Measurements from ENCODE around the gene SUV39H1.
"Not testable (repeated sequence)": the region's sequence is repeated elsewhere in the genome, so short reads cannot be mapped to it uniquely, and the experiment has no call there.

Gene SUV39H1

DNA sequence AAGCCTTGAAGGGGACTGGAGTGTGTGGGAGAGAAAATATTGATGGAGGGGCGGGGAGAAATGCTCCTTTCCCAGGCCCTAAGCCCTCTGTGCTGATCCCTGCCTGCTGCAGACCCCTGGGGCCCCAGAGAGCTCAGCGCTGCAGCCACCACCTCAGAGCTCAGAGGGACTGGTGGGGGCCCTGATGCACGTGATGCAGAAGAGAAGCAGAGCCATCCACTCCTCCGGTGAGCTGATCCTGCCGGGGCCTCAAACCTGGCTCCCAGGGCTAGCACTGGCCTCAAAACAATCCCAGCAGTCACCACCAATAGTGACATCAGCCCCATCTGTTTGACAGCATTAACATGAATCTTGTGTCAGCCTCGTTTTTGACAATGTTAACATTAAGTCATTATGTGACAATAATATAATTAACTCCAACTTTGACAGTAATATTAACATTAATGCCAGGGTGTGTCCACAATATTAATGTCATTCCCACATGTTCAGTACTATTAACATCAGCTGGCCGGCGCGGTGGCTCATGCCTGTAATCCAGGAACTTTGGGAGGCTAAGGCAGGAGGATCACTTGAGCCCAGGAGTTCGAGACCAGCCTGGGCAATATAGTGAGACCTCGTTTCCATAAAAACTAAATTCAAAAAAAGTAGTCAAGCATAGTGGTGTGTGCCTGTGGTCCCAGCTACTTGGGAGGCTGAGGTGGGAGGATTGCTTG lies 7.2 kb upstream of the SUV39H1 start:
- no peak for DNase-seq

DNA sequence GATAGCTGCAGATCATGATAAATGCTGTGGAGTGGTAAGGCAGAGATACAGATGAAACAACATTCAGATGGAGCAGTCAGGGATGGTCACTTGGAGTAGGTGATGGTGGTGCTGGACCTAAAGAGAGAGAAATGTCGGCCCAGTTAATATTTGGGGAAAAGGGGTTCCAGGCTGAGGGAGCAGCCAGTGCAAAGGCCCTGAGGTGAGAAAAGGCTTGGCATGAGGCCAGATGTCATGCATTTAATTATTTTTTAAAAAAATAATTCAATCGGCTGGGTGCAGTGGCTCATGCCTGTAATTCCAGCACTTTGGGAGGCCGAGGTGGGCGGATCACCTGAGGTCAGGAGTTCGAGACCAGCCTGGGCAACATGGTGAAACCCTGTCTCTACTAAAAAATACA lies 4.8 kb upstream of the SUV39H1 start:
- DNase-seq: not testable (repeated sequence)

DNA sequence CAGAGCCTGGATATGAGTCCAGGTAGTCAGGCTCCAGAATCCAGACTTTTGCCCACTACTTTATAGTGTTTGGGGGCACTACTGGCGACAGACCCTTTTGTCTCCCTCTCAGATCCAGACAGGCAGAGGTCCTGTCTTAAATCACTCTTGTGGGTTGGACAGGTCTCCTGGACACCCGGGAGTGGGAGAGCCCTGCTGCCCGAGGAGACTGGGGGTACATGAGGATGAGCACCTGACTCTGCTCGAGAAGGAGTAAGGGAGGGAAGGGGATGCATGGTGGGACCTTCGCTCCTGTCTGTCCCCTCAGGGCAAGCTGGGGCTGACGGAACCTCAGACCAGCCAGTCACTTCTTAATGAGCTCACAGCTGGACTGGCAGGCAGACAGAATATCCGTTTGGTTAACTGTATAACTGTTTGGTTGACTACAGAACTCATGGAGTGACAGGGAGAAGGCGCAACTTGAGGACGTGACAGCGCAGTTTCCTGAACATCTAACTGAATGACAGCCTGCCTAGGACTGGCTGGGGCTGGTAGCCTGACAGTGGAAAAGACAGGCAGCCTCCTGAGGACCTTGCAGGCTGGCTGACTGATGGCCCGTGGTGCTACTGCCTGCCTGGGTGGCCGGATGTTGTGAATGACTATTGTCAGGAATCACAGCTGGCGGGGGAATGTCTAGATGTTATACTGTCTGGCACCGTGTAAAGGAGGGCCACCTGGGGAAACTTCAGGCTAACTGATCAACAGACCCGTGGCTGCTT lies 1.6 kb upstream of the SUV39H1 start:
- no peak for DNase-seq

DNA sequence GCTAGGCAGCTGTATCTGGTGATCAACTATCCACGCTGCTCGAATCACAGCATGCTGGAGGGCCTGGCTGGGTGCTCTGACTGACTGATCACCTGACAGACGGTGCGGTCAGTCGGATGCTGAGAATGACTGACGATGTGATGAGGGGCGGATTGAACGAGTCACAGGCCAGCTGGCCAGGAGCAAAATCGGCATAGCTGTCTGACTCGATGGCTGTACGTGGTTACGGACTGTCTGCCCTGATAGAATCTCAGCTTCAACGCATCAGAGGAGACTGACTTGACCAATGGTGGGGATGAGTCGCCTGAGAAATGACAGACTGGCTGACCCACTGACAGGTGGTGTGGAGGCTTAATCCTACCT lies 1.0 kb upstream of the SUV39H1 start:
- DNase-seq: no peak

DNA sequence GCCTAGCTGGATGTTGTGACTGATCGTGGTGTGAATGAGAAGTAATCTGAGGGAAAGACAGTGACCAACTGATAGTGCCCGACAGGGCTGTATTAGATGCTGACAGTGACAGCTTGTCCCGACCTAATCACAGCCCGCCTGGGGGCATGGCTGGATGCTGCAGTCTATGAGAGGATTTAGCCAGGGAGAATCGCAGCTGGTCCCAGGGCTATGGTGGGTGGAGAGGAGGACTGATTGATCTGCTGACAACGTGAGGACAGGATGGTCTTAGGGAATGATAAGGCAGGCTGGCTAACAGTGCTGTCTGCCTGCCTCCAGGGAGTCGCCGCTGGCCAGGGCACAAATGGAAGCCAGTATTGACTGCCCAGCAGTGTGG lies 621 bp upstream of the SUV39H1 start:
- no peak for DNase-seq

DNA sequence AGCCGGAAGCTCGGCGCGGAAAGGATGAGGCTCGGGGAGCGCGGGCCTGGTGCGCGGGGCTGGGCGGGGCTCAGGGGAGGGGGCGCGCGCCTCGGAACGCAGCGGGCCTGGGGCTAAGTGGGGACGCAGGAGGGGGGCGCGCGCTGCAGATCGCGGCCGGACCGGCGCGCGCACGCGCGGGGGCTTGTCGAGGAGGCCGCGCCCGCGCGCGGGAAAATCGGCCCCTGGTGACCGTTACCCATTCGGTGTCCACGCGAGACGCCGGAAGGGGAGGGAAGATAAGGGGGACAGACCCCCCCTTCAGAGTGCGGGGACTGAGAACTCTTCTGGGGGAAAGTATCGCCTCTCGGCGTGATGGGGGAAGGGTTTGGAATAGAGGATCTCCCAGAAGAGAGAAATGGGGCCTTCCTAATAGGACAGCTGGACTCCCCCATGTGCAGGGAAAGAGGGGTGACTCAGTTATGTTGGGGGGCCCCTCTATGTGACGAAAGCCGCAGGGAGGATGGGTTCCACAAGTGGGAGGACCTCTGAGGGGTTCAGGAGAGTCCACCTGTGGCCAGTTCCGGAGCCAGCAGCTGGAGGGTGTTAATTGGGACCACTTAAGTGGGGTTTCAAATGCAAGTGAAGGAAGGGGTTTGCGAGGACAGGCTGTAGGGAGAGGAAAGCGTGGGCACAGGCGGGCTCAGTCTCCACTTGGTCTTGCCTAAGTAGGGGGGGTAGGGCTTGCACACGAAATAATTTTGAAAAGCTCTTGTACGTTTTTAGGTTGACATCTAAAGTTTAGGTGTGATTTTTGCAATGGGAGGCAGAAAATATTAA lies 584 bp downstream of the SUV39H1 start:
- no peak for DNase-seq

DNA sequence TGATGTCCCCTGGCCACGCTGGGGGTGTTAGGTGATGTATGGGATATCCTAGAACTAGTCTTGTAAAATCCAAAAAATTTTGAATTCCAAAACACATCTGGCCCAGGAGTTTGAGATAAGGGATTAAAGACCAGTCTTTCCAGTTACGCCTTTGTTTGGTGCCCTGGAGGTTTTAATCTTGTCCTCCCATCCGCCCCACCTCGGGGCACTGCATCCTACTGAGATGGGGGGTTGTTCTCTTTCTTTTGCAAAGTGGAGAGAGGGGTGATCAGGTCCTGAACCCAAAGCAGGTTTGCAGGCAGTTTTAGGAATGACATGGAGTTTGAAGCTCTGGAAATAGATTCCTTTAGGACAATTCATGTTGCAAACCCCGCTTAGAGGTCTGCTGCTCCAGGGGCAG lies 1.8 kb downstream of the SUV39H1 start:
- DNase-seq: no peak

DNA sequence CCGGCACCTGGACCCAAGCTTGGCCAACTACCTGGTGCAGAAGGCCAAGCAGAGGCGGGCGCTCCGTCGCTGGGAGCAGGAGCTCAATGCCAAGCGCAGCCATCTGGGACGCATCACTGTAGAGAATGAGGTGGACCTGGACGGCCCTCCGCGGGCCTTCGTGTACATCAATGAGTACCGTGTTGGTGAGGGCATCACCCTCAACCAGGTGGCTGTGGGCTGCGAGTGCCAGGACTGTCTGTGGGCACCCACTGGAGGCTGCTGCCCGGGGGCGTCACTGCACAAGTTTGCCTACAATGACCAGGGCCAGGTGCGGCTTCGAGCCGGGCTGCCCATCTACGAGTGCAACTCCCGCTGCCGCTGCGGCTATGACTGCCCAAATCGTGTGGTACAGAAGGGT lies 3.7 kb downstream of the SUV39H1 start:
- no peak for DNase-seq

DNA sequence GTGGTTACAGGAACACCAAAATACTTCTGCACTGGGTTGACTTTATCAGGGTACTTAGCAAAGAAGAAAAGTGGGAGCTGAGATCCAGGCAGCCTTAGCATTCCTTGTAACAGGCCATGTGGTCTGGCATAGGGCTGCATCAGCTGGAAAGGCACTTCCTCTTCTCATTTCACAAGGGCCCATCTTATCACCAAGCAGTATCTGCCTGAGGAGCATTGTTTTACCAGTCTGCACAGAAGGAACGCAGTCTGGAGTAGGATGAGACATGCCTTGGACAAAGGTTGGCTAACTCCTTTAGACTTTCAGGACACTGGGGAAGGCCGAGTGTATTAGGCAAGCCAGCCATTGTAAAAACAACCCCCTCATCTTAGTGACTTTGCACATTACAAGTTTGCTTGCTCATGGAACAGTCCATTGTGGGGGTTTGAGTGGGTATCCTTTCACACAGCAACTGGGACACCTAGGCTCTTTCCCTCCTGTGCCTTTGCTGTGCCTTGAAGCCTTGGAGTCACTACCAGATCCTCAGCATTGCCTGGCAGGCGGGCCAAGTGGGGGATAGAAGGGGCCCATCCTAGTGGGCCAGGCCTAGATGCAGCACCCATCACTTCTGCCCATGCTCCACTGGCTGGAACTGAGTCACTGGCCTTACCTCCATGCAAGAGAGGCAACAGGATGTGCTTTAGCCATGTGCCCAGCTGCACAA lies 4.6 kb downstream of the SUV39H1 start:
- no peak for DNase-seq

DNA sequence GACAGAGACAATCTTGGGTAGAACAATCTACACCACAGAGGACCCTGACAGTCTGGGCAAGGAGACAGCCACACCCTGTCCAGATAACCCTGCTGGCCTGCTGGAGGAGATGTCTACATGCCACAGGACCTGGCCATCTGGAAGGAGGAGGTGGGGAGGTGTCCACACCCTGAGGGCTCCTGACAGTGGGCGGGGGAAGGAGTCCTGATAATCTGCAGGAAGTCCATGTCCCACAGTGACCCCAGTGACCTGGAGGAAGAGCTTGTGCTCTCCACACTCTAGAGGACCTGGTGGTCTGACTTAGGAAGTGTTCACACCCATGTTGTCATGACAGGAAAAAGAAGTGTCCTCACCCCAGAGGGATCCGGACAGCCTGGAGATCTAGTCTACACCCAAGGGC lies 5.5 kb downstream of the SUV39H1 start:
- DNase-seq: no peak

DNA sequence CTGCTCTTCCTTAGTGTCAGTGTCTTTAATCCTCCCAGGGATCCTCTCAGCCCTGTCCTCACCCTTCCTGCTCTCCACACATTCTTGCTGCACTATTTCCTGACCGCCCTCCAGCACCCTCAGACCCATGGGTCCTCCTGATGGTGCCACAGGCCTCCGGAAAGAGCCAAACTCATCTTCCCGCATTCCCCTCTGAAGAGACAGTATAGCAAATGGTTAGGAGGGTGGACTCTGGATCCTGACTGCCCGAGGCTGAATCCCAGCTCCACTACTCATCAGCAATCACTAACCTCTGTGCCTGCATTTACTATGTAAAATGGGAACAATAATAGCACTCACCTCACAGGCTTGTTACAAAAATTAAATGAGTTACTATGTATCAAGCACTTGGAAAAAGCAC lies 6.2 kb downstream of the SUV39H1 start:
- no peak for DNase-seq

DNA sequence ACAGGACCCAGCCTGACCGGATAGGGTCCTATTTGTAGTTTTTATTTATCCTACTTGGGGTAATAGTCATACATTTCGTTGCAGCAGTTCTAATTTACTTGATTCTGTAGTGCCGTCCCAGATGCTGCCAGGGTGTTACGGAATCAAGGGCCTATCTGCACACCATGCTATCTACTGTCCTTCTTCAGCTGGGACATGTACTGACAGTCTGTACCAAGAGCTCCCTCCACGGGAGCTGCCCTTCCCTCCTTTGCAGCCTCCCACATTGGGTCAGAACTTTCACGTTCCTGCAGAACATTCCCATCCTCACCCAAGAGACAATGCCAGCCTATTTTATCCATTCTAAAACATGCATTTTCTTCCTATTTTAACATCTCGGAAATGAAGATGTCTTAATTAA lies 6.7 kb downstream of the SUV39H1 start:
- no peak for DNase-seq

DNA sequence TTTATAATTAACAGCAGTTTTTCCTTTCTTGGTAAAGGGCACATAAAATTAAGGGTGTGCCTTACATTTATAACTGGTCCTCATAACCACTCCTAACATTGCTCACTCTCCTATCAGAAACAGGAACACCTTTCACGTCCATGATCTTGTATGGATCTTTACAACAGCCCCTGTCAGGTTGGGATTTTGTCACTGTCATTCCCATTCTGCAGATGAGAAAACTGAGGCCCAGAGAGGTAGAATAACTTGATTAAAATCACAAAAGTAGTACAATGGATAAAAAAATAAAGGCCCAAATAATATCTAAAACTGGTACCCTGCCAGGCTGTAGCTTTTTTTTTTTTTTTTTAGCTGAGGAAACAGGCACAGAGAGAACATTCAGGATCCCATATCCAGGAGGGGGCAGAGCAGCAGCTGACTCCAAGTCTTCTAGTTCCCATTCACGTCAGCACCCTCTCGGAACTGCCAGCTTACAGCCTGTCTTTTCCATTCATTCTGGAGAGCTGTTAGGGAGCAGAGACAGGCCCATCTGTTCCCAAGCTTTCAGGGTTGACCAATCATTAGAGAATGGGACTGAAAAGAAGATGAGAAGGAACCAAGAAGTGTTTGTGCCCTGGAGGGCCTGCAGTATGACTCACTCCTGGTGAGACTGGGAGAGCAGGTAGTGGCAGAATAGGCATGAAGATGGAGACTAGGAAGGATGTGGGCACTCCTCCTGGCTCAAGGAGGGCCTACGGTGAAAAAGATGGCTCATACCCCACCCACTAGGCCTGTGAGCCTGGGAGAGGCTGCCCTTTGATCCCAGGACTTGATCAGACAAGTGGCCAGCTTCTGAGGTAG lies 7.3 kb downstream of the SUV39H1 start:
- DNase-seq: no peak

DNA sequence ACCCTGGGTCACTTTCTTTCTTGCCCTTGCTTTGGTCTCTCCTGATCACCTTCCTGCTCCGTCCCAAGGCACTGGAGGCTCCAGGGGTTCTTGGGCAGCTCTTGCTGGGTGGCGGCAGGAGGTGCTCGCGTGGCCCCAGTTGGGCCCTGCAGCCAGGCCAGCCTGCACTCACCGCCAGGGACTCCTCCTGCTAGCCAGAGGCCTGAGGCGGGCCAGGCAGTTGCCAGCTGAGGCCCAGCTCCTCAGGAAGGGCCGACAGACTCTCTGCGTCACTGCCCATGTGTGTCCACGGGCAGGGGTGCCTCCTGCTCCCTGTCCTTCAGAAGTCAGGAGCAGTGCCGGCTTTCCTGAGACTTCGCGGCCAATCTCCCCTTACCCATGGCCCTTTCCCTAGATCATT lies 9.3 kb downstream of the SUV39H1 start:
- DNase-seq: no peak

DNA sequence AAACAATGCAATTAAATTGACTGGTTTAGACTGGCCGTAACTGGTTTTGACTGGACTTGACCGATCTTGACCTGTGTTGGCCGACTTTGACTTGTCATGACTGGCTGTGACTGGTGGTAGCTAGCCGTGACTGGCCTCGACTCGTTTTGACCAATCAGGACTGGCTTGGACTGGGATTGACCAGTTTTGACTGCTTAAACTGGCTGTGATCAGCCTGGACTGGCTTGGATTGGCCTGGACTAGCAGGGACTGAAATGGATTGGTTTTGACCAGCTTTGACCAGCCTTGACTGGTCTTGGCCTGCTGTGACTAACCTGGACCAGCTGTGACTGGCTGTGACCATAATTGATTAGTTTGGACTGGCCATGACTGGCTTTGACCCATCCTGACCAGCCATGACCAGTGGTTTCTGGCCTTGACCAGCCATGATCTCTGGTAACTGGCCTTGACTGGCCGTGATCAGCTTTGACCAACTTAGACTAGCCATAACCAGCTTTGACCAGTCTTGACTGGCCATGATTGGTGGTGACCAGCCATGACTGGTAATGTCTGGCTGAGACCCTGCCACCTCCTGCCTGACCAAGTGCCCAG lies 13.1 kb downstream of the SUV39H1 start:
- DNase-seq: no peak

DNA sequence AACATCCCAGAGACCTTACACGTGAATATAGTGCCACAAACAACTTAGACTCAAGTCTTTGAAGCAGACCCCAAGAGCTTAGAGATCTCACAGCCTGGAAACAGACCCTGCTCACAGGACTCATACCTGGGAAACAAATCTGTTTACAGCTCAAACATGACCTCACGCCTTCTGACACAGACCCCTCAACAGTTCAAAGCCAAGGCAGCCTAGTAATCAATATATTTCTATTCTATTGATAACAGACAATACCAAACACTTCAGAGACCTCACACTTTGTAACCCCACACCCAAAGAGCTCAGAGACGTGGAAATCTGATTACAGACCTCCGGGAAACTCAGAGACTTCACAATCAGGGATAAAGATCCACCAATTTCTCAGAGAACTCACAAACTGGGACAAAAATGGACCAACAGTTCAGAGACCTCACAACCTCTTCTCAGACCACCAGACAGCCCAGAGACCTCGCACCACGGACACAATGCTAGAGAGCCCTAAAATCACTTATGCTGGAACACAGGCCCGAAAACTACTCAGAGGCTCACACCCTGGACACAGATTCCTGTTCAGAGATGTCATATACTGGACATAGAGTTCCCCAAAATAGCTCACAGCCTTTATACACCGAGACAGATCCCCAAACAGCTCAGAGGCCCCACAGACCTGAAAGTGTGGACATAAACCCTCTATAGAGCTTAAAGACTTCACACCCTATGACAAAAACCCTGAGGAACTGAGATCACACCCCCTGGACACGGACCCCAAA lies 14.8 kb downstream of the SUV39H1 start:
- no peak for DNase-seq

DNA sequence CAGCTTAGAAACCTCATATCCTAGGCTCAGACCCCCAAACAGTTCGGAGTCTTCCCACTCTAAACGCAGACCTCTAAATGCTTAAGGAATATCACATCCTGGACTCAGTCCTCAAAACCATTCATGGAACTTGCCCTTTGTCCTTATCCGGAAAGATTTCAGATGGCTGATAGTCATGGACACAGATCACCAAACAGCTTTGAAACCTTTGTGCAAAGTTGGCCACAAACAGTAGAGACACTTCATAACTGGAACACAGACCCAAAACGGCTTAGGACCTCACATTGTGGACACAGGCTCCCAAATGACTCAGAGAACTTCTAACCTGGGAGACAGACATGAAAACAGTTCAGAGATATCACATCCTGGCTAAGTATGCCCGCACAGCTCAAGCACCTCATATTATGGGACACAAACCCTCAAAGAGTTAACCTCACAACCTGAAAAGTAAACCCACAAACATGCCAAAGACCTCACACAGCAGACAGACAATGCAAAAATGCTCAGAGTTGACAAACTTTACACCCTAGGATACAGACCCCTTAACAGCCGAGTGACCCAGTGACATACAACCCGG lies 15.5 kb downstream of the SUV39H1 start:
- DNase-seq: no peak

DNA sequence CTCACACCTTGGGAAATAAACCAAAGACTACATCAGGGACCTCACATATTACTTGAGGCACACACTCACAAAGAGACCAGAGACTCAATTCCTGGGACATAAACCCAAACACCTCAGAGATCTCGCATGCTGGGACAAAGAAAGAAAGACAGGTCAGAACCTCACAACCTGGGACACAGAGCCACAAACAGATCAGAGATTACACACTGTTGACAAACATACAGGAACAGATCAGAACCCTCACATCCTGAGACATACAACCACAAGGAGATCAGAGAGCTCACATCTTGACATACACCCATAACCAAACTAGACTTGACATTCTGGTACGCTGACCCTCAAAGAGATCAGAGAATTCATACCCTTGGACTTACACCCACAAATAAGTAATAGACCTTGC lies 17.3 kb downstream of the SUV39H1 start:
- DNase-seq: no peak

DNA sequence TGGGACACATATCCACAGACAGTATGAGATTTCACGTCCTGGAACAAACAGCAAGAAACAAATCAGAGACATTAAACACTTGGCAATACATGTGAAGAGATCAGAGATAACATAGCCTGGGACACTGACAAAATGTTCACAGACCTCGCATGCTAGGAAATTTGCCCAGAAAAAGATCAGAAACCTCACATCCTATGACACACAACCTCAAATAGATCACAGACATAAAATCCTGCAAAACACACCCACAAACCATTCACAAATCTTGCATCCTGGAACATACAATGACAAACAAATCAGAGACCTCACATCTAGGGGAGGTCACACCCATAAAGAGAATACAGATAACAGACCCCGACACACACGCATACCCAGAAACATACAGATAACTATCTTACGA lies 18.0 kb downstream of the SUV39H1 start:
- DNase-seq: no peak

DNA sequence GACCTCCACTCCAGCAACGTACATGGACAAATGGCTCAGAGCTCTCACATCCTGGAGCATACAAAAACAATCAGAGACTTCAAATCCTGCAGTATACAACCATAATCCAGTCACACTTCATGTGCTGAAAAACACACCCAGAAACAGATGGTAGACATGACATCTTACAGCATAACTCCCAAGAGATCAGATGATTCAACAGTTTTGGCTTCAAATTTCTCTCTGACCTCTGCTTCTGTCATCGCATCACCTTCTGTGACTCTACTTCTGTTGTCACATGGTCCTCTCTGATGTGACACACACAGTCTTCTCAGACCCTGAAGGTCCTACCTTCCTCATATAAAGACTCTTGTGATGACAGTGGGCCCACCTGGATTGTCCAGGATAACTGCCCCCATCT lies 18.5 kb downstream of the SUV39H1 start:
- DNase-seq: no peak
